Central memory CD8-positive, alpha-beta T cell (primary cell): ENCODE measurements around the gene TMED8.
A peak's percentile ranks its signal among the peaks of the same experiment; 100 is the strongest.

Experiments used
- ATAC-seq: fragments of 150-1000 bp; cut with Tn5 transposase; replicated peaks from 2 replicates; pipeline ENCODE4 v1.10.0; 2022; ENCODE audit warnings: mild to moderate bottlenecking, moderate FRiP score, moderate number of reproducible peaks; ENCODE audit not compliant: poor library complexity, severe bottlenecking; ENCODE audit errors: extremely low read depth
- DNase-seq, 2 donors: peaks; one replicate each; pipeline ENCODE4 v3.0.0; 2021; ENCODE audit warnings: low spot score in 2 of 2
- H3K27ac Mint-ChIP-seq: one replicate; pipeline ENCODE4 v1.8.0; 2022; ENCODE audit warnings: low read depth, mild to moderate bottlenecking, moderate library complexity, mixed read lengths
- H3K27me3 Mint-ChIP-seq: one replicate; pipeline ENCODE4 v1.8.0; 2022; ENCODE audit warnings: mixed read lengths
- H3K36me3 Mint-ChIP-seq: one replicate; pipeline ENCODE4 v1.8.0; 2022; ENCODE audit warnings: mild to moderate bottlenecking, moderate library complexity, mixed read lengths; ENCODE audit not compliant: insufficient read depth
- H3K4me1 Mint-ChIP-seq: one replicate; pipeline ENCODE4 v1.8.0; 2022; ENCODE audit warnings: mixed read lengths
- H3K4me3 Mint-ChIP-seq: one replicate; pipeline ENCODE4 v1.8.0; 2022; ENCODE audit warnings: mild to moderate bottlenecking, moderate library complexity, mixed read lengths
- H3K9me3 Mint-ChIP-seq: one replicate; pipeline ENCODE4 v1.8.0; 2022; ENCODE audit warnings: mixed read lengths

TMED8 gene

GRCh38 chr14:77316195-77316505 is 60.7 kb downstream of the TMED8 start:
- peaks cover 6% of the 10 kb centered on the region for H3K4me1 Mint-ChIP-seq
- no peak overlapping the region for H3K4me3 Mint-ChIP-seq
- no peak for ATAC-seq

GRCh38 chr14:77314539-77315457 is 62.1 kb downstream of the TMED8 start:
- DNase-seq (no peak), ATAC-seq (no peak)
- Mint-ChIP-seq H3K4me3 (no peak overlapping the region), H3K4me1 (peaks cover under 1% of the 10 kb centered on the region), H3K27ac (no peak overlapping the region), H3K27me3 (no peaks in the 10 kb centered on the region), H3K9me3 (no peaks in the 10 kb centered on the region), H3K36me3 (no peaks in the 10 kb centered on the region)

More at GRCh38 chr14:77316195-77316505, 60.7 kb downstream of the TMED8 start:
- H3K9me3 Mint-ChIP-seq: no peaks in the 10 kb centered on the region
- no peaks in the 10 kb centered on the region for H3K27me3 Mint-ChIP-seq
- DNase-seq: no peak
- peaks cover 3% of the 10 kb centered on the region for H3K36me3 Mint-ChIP-seq
- no peak overlapping the region for H3K27ac Mint-ChIP-seq

- Mint-ChIP-seq H3K36me3 (no peaks in the 10 kb centered on the region), H3K4me3 (no peak overlapping the region), H3K27me3 (no peaks in the 10 kb centered on the region), H3K4me1 (no peaks in the 10 kb centered on the region), H3K9me3 (no peaks in the 10 kb centered on the region), H3K27ac (no peak overlapping the region)
- DNase-seq: no peak
- no peak for ATAC-seq
Measured at GRCh38 chr14:77314043-77314442, 62.9 kb downstream of the TMED8 start.

GRCh38 chr14:77313371-77313770 is 63.5 kb downstream of the TMED8 start:
- Mint-ChIP-seq H3K4me1 (no peaks in the 10 kb centered on the region), H3K36me3 (no peaks in the 10 kb centered on the region), H3K4me3 (no peak overlapping the region), H3K27me3 (no peaks in the 10 kb centered on the region), H3K27ac (no peak overlapping the region), H3K9me3 (no peaks in the 10 kb centered on the region)
- ATAC-seq: no peak
- no peak for DNase-seq

GRCh38 chr14:77311217-77311616 is 65.7 kb downstream of the TMED8 start:
- Mint-ChIP-seq H3K36me3 (no peaks in the 10 kb centered on the region), H3K9me3 (no peaks in the 10 kb centered on the region), H3K27me3 (no peaks in the 10 kb centered on the region)

GRCh38 chr14:77310026-77310425 is 66.9 kb downstream of the TMED8 start:
- DNase-seq (no peak), ATAC-seq (no peak)
- H3K4me1 Mint-ChIP-seq: no peaks in the 10 kb centered on the region
- no peaks in the 10 kb centered on the region for H3K27me3 Mint-ChIP-seq
- H3K9me3 Mint-ChIP-seq: no peaks in the 10 kb centered on the region
- H3K4me3 Mint-ChIP-seq: no peak overlapping the region
- no peaks in the 10 kb centered on the region for H3K36me3 Mint-ChIP-seq
- no peak overlapping the region for H3K27ac Mint-ChIP-seq

More at GRCh38 chr14:77311217-77311616, 65.7 kb downstream of the TMED8 start:
- Mint-ChIP-seq H3K4me3 (no peak overlapping the region), H3K27ac (no peak overlapping the region), H3K4me1 (no peaks in the 10 kb centered on the region)
- DNase-seq: no peak
- ATAC-seq: no peak

- no peaks in the 10 kb centered on the region for H3K27me3 Mint-ChIP-seq
- no peak for ATAC-seq
- no peak for DNase-seq
- no peaks in the 10 kb centered on the region for H3K4me1 Mint-ChIP-seq
- H3K27ac Mint-ChIP-seq: no peak overlapping the region
- no peak overlapping the region for H3K4me3 Mint-ChIP-seq
- no peaks in the 10 kb centered on the region for H3K36me3 Mint-ChIP-seq
- no peaks in the 10 kb centered on the region for H3K9me3 Mint-ChIP-seq
Measured at GRCh38 chr14:77309131-77309530, 67.8 kb downstream of the TMED8 start.

GRCh38 chr14:77306851-77307496 is 69.9 kb downstream of the TMED8 start:
- H3K27me3 Mint-ChIP-seq: no peaks in the 10 kb centered on the region
- ATAC-seq: no peak
- no peak for DNase-seq
- H3K9me3 Mint-ChIP-seq: no peaks in the 10 kb centered on the region
- no peak overlapping the region for H3K4me3 Mint-ChIP-seq
- no peak overlapping the region for H3K27ac Mint-ChIP-seq
- peaks cover 1% of the 10 kb centered on the region for H3K36me3 Mint-ChIP-seq
- H3K4me1 Mint-ChIP-seq: peaks cover 5% of the 10 kb centered on the region

GRCh38 chr14:77306416-77306815 is 70.5 kb downstream of the TMED8 start:
- Mint-ChIP-seq H3K4me3 (no peak overlapping the region), H3K27me3 (no peaks in the 10 kb centered on the region), H3K36me3 (peaks cover 1% of the 10 kb centered on the region), H3K4me1 (peaks cover 5% of the 10 kb centered on the region), H3K27ac (no peak overlapping the region), H3K9me3 (no peaks in the 10 kb centered on the region)
- DNase-seq (no peak), ATAC-seq (no peak)

- Mint-ChIP-seq H3K27ac (no peak overlapping the region), H3K36me3 (peaks cover 1% of the 10 kb centered on the region), H3K4me3 (no peak overlapping the region), H3K4me1 (peaks cover 5% of the 10 kb centered on the region), H3K9me3 (no peaks in the 10 kb centered on the region), H3K27me3 (no peaks in the 10 kb centered on the region)
- no peak for ATAC-seq
- no peak for DNase-seq
Measured at GRCh38 chr14:77305696-77306095, 71.2 kb downstream of the TMED8 start.

GRCh38 chr14:77303417-77304156 is 73.3 kb downstream of the TMED8 start:
- Mint-ChIP-seq H3K36me3 (peaks cover 1% of the 10 kb centered on the region), H3K27me3 (no peaks in the 10 kb centered on the region), H3K27ac (peak overlapping the region; percentile 39), H3K9me3 (no peaks in the 10 kb centered on the region), H3K4me3 (no peak overlapping the region), H3K4me1 (peaks cover 5% of the 10 kb centered on the region)
- DNase-seq (no peak), ATAC-seq (peak; percentile 61)

- DNase-seq: no peak
- Mint-ChIP-seq H3K27ac (peak overlapping the region; percentile 39), H3K36me3 (peaks cover 1% of the 10 kb centered on the region), H3K4me1 (peaks cover 5% of the 10 kb centered on the region), H3K27me3 (no peaks in the 10 kb centered on the region), H3K9me3 (no peaks in the 10 kb centered on the region), H3K4me3 (no peak overlapping the region)
- ATAC-seq: peak; percentile 69
Measured at GRCh38 chr14:77302926-77303325, 74.0 kb downstream of the TMED8 start.
